Measurements from ENCODE around the gene SCCPDH.

Gene SCCPDH

GRCh38 chr1:246794048-246794827 lies 70.0 kb downstream of the SCCPDH start:
- no peaks in the 10 kb centered on the region for H3K27me3 ChIP-seq (ENCODE audit: control insufficient read depth, insufficient read depth, low read length)
- peaks cover 3% of the 10 kb centered on the region for H3K4me1 ChIP-seq (ENCODE audit: control insufficient read depth, insufficient read depth, low read length)
- H3K9ac ChIP-seq (ENCODE audit: low read length): no peak overlapping the region
- H3K27ac ChIP-seq (ENCODE audit: low read depth, low read length): no peak overlapping the region
- H3K4me3 ChIP-seq (ENCODE audit: low read length): no peak overlapping the region
- no peaks in the 10 kb centered on the region for H3K36me3 ChIP-seq (ENCODE audit: control insufficient read depth, insufficient read depth, low read length)

- Histone ChIP-seq H3K27me3 (ENCODE audit: control insufficient read depth, insufficient read depth, low read length) (no peaks in the 10 kb centered on the region), H3K36me3 (ENCODE audit: control insufficient read depth, insufficient read depth, low read length) (no peaks in the 10 kb centered on the region), H3K4me3 (ENCODE audit: low read length) (no peak overlapping the region), H3K27ac (ENCODE audit: low read depth, low read length) (no peak overlapping the region), H3K4me1 (ENCODE audit: control insufficient read depth, insufficient read depth, low read length) (no peaks in the 10 kb centered on the region), H3K9ac (ENCODE audit: low read length) (no peak overlapping the region)
Measured at GRCh38 chr1:246794828-246795671, 70.8 kb downstream of the SCCPDH start.

- Histone ChIP-seq H3K4me3 (ENCODE audit: low read length) (no peak overlapping the region), H3K36me3 (ENCODE audit: control insufficient read depth, insufficient read depth, low read length) (no peaks in the 10 kb centered on the region), H3K27me3 (ENCODE audit: control insufficient read depth, insufficient read depth, low read length) (no peaks in the 10 kb centered on the region), H3K27ac (ENCODE audit: low read depth, low read length) (no peak overlapping the region), H3K9ac (ENCODE audit: low read length) (no peak overlapping the region), H3K4me1 (ENCODE audit: control insufficient read depth, insufficient read depth, low read length) (no peaks in the 10 kb centered on the region)
Measured at GRCh38 chr1:246795906-246796694, 71.9 kb downstream of the SCCPDH start.

- Histone ChIP-seq H3K4me1 (ENCODE audit: control insufficient read depth, insufficient read depth, low read length) (no peaks in the 10 kb centered on the region), H3K27ac (ENCODE audit: low read depth, low read length) (no peak overlapping the region), H3K4me3 (ENCODE audit: low read length) (no peak overlapping the region), H3K27me3 (ENCODE audit: control insufficient read depth, insufficient read depth, low read length) (no peaks in the 10 kb centered on the region), H3K36me3 (ENCODE audit: control insufficient read depth, insufficient read depth, low read length) (no peaks in the 10 kb centered on the region), H3K9ac (ENCODE audit: low read length) (no peak overlapping the region)
Measured at GRCh38 chr1:246797157-246797556, 72.9 kb downstream of the SCCPDH start.

GRCh38 chr1:246797597-246797996 lies 73.4 kb downstream of the SCCPDH start:
- Histone ChIP-seq H3K4me1 (ENCODE audit: control insufficient read depth, insufficient read depth, low read length) (no peaks in the 10 kb centered on the region), H3K27me3 (ENCODE audit: control insufficient read depth, insufficient read depth, low read length) (no peaks in the 10 kb centered on the region), H3K36me3 (ENCODE audit: control insufficient read depth, insufficient read depth, low read length) (no peaks in the 10 kb centered on the region), H3K27ac (ENCODE audit: low read depth, low read length) (no peak overlapping the region), H3K9ac (ENCODE audit: low read length) (no peak overlapping the region), H3K4me3 (ENCODE audit: low read length) (no peak overlapping the region)

- no peak overlapping the region for H3K4me3 ChIP-seq (ENCODE audit: low read length)
Measured at GRCh38 chr1:246798107-246798506, 73.9 kb downstream of the SCCPDH start.

GRCh38 chr1:246798606-246799496 lies 74.6 kb downstream of the SCCPDH start:
- Histone ChIP-seq H3K27me3 (ENCODE audit: control insufficient read depth, insufficient read depth, low read length) (no peaks in the 10 kb centered on the region), H3K36me3 (ENCODE audit: control insufficient read depth, insufficient read depth, low read length) (no peaks in the 10 kb centered on the region), H3K27ac (ENCODE audit: low read depth, low read length) (no peak overlapping the region), H3K4me1 (ENCODE audit: control insufficient read depth, insufficient read depth, low read length) (no peaks in the 10 kb centered on the region), H3K4me3 (ENCODE audit: low read length) (no peak overlapping the region), H3K9ac (ENCODE audit: low read length) (no peak overlapping the region)

More at GRCh38 chr1:246798107-246798506, 73.9 kb downstream of the SCCPDH start:
- H3K36me3 ChIP-seq (ENCODE audit: control insufficient read depth, insufficient read depth, low read length): no peaks in the 10 kb centered on the region
- H3K4me1 ChIP-seq (ENCODE audit: control insufficient read depth, insufficient read depth, low read length): no peaks in the 10 kb centered on the region
- H3K27ac ChIP-seq (ENCODE audit: low read depth, low read length): no peak overlapping the region
- H3K27me3 ChIP-seq (ENCODE audit: control insufficient read depth, insufficient read depth, low read length): no peaks in the 10 kb centered on the region
- H3K9ac ChIP-seq (ENCODE audit: low read length): no peak overlapping the region

- H3K4me3 ChIP-seq (ENCODE audit: low read length): no peak overlapping the region
- no peak overlapping the region for H3K27ac ChIP-seq (ENCODE audit: low read depth, low read length)
- H3K27me3 ChIP-seq (ENCODE audit: control insufficient read depth, insufficient read depth, low read length): no peaks in the 10 kb centered on the region
- H3K36me3 ChIP-seq (ENCODE audit: control insufficient read depth, insufficient read depth, low read length): no peaks in the 10 kb centered on the region
- no peak overlapping the region for H3K9ac ChIP-seq (ENCODE audit: low read length)
- no peaks in the 10 kb centered on the region for H3K4me1 ChIP-seq (ENCODE audit: control insufficient read depth, insufficient read depth, low read length)
Measured at GRCh38 chr1:246800356-246800755, 76.1 kb downstream of the SCCPDH start.

GRCh38 chr1:246800756-246801155 lies 76.5 kb downstream of the SCCPDH start:
- H3K4me1 ChIP-seq (ENCODE audit: control insufficient read depth, insufficient read depth, low read length): no peaks in the 10 kb centered on the region
- H3K27ac ChIP-seq (ENCODE audit: low read depth, low read length): no peak overlapping the region
- no peak overlapping the region for H3K4me3 ChIP-seq (ENCODE audit: low read length)
- no peak overlapping the region for H3K9ac ChIP-seq (ENCODE audit: low read length)
- H3K27me3 ChIP-seq (ENCODE audit: control insufficient read depth, insufficient read depth, low read length): no peaks in the 10 kb centered on the region
- H3K36me3 ChIP-seq (ENCODE audit: control insufficient read depth, insufficient read depth, low read length): no peaks in the 10 kb centered on the region

- Histone ChIP-seq H3K27ac (ENCODE audit: low read depth, low read length) (no peak overlapping the region), H3K4me1 (ENCODE audit: control insufficient read depth, insufficient read depth, low read length) (no peaks in the 10 kb centered on the region), H3K9ac (ENCODE audit: low read length) (no peak overlapping the region), H3K27me3 (ENCODE audit: control insufficient read depth, insufficient read depth, low read length) (no peaks in the 10 kb centered on the region), H3K4me3 (ENCODE audit: low read length) (no peak overlapping the region), H3K36me3 (ENCODE audit: control insufficient read depth, insufficient read depth, low read length) (no peaks in the 10 kb centered on the region)
Measured at GRCh38 chr1:246801241-246802020, 77.2 kb downstream of the SCCPDH start.

GRCh38 chr1:246803373-246803772 lies 79.2 kb downstream of the SCCPDH start:
- H3K4me3 ChIP-seq (ENCODE audit: low read length): no peak overlapping the region

More at GRCh38 chr1:246803373-246803772, 79.2 kb downstream of the SCCPDH start:
- Histone ChIP-seq H3K9ac (ENCODE audit: low read length) (no peak overlapping the region), H3K27ac (ENCODE audit: low read depth, low read length) (no peak overlapping the region), H3K27me3 (ENCODE audit: control insufficient read depth, insufficient read depth, low read length) (no peaks in the 10 kb centered on the region), H3K4me1 (ENCODE audit: control insufficient read depth, insufficient read depth, low read length) (no peaks in the 10 kb centered on the region), H3K36me3 (ENCODE audit: control insufficient read depth, insufficient read depth, low read length) (no peaks in the 10 kb centered on the region)
